B cell (primary cell): ENCODE data around the gene TBC1D21. TPM values are rescaled to one million over a fixed set of nuclear protein-coding genes. Genes with fewer than 3 reads are reported as not detected.

ENCODE experiments used
- ATAC-seq: fragments of 200-7000 bp; cut with Tn5 transposase; one replicate; pipeline ENCODE4 v1.10.0; 2021; ENCODE audit warnings: low read depth, mild to moderate bottlenecking, moderate number of reproducible peaks, moderate library complexity
- CTCF ChIA-PET: fragments of 350-600 bp; sonication (Branson Sonifier 250); formaldehyde crosslinking; loops from one replicate; lab custom pipeline; 2021; ENCODE audit warnings: antibody characterized with exemption, inconsistent platforms; lab: Charles Lee
- POLR2A ChIA-PET: fragments of 350-600 bp; sonication (Branson Sonifier 250); formaldehyde crosslinking; loops from one replicate; lab custom pipeline; 2021; ENCODE audit warnings: antibody characterized with exemption; lab: Charles Lee
- DNase-seq: peaks from one replicate; pipeline ENCODE4 v3.0.0; 2013
- H2AFZ ChIP-seq: 2 replicates; pipeline ENCODE4 v1.6.1; 2012; ENCODE audit warnings: mild to moderate bottlenecking, low read depth, low read length; ENCODE audit not compliant: insufficient read depth, poor library complexity, severe bottlenecking
- H3K27ac ChIP-seq, 2 donors: 1 replicate in 1 of 2; 2 replicates in 1 of 2; pipeline ENCODE4 v1.5.1; 2012 to 2013; ENCODE audit warnings: low read length in 2 of 2, mild to moderate bottlenecking in 2 of 2, moderate library complexity in 1 of 2
- H3K27me3 ChIP-seq, 4 experiments: fragments of 200-600 bp in 1 of 4; sonication (generic) in 1 of 4; replicated peaks in 1 of 4; 1 replicate in 2 of 4; 2 replicates in 2 of 4; pipeline versions ENCODE4 v1.6.1 to v1.7.0; 2013 to 2016; ENCODE audit warnings: low read length in 3 of 4, mild to moderate bottlenecking in 2 of 4, mixed read lengths in 1 of 4, moderate library complexity in 1 of 4; ENCODE audit not compliant: insufficient read depth in 4 of 4, control insufficient read depth in 3 of 4; ENCODE audit errors: control extremely low read depth in 1 of 4
- H3K36me3 ChIP-seq, 2 experiments: replicated peaks in 1 of 2; 1 replicate in 1 of 2; 2 replicates in 1 of 2; pipeline versions ENCODE4 v1.6.1 to v1.7.1; 2013; ENCODE audit warnings: low read length in 1 of 2; ENCODE audit not compliant: insufficient read depth in 2 of 2, control insufficient read depth in 1 of 2; ENCODE audit errors: control extremely low read depth in 1 of 2, extremely low read depth in 1 of 2
- H3K4me1 ChIP-seq, 2 donors: fragments of 200-600 bp in 1 of 2; sonication (generic) in 1 of 2; 1 replicate in 1 of 2; 2 replicates in 1 of 2; pipeline versions ENCODE4 v1.5.1 to v1.6.1; 2013 to 2017; ENCODE audit warnings: low read length in 2 of 2; ENCODE audit not compliant: control insufficient read depth in 2 of 2, insufficient read depth in 2 of 2
- H3K4me2 ChIP-seq: replicated peaks from 2 replicates; pipeline ENCODE3; 2012; ENCODE audit warnings: mild to moderate bottlenecking, low read depth, low read length; ENCODE audit not compliant: poor library complexity, severe bottlenecking
- H3K4me3 ChIP-seq, 5 experiments: fragments of 200-600 bp in 1 of 5; sonication (generic) in 1 of 5; 1 replicate in 3 of 5; 2 replicates in 2 of 5; pipeline versions ENCODE4 v1.5.1 to v1.7.0; 2011 to 2016; ENCODE audit warnings: low read length in 4 of 5, mild to moderate bottlenecking in 4 of 5, low read depth in 2 of 5, control low read depth in 1 of 5, moderate library complexity in 1 of 5; ENCODE audit not compliant: insufficient read depth in 1 of 5; ENCODE audit errors: control extremely low read depth in 1 of 5, extremely low read depth in 1 of 5
- H3K79me2 ChIP-seq: fragments of 200-600 bp; sonication (generic); one replicate; pipeline ENCODE4 v1.6.0; 2016; ENCODE audit warnings: low read length; ENCODE audit not compliant: control insufficient read depth, insufficient read depth
- H3K9ac ChIP-seq: fragments of 200-600 bp; sonication (generic); 2 replicates; pipeline ENCODE4 v1.6.1; 2017; ENCODE audit warnings: mild to moderate bottlenecking, low read length, moderate library complexity
- H3K9me3 ChIP-seq, 3 donors: one replicate each; pipeline versions ENCODE4 v1.6.1 to v1.7.1; 2013; ENCODE audit warnings: low read length in 2 of 3; ENCODE audit not compliant: control insufficient read depth in 2 of 3, insufficient read depth in 1 of 3; ENCODE audit errors: control extremely low read depth in 1 of 3
- H4K20me1 ChIP-seq: 2 replicates; pipeline ENCODE4 v1.6.0; 2012; ENCODE audit warnings: mild to moderate bottlenecking, low read length; ENCODE audit not compliant: insufficient read depth, control insufficient read depth, poor library complexity, severe bottlenecking
- H3K27ac Mint-ChIP-seq: one replicate; pipeline ENCODE4 v1.8.0; 2021; ENCODE audit warnings: mixed read lengths
- H3K27me3 Mint-ChIP-seq: one replicate; pipeline ENCODE4 v1.8.0; 2021; ENCODE audit warnings: mixed read lengths
- H3K4me1 Mint-ChIP-seq: one replicate; pipeline ENCODE4 v1.8.0; 2021; ENCODE audit warnings: mixed read lengths
- H3K4me3 Mint-ChIP-seq: one replicate; pipeline ENCODE4 v1.8.0; 2021; ENCODE audit warnings: mixed read lengths
- H3K9me3 Mint-ChIP-seq: one replicate; pipeline ENCODE4 v1.8.0; 2022; ENCODE audit warnings: mixed read lengths; ENCODE audit not compliant: insufficient read depth
- EZH2 ChIP-seq: IDR thresholded peaks from 2 replicates; pipeline ENCODE4 v1.6.1; 2012; ENCODE audit warnings: borderline replicate concordance, low read depth, mild to moderate bottlenecking, moderate library complexity, low read length; ENCODE audit not compliant: insufficient read depth, poor library complexity, severe bottlenecking
- WGBS: methylation state at CpG from one replicate; pipeline ENCODE4 v1.1.5; 2013; ENCODE audit warnings: missing lambda C conversion rate; ENCODE audit not compliant: insufficient coverage; 5-methylcytosine and 5-hydroxymethylcytosine counted together
- intact Hi-C: fragments of 100-400 bp; cut with micrococcal nuclease; formaldehyde crosslinking; loops from one replicate; pipeline ENCODE4 v1.10.0; 2022
- polyA plus RNA-seq: library from polyadenylated mRNA; depleted of rRNA; stranded (reverse); fragments of >200 nt; gene quantifications from 2 replicates; pipeline ENCODE4 v1.2.3, GENCODE V29; 2012
- total RNA-seq, 2 donors: library from RNA; stranded (reverse); fragments of 120-200 nt in 1 of 2; gene quantifications; 1 replicate in 1 of 2; 2 replicates in 1 of 2; pipeline versions ENCODE4 v1.2.3 to v1.2.4, GENCODE V29; 2013 to 2022
- TF ChIP-seq, protein P1 (sequence below): fragments of 200-600 bp; IDR thresholded peaks from one replicate; pipeline ENCODE4 v1.8.0; 2022; ENCODE audit warnings: antibody characterized with exemption, mild to moderate bottlenecking

TBC1D21 gene
- total and polyA plus RNA-seq, 2 donors (not counting 1 experiment from before 2014, with no cell fraction given) = not detected

GRCh38 chr15:73894133-73894814 is 20.9 kb downstream of the TBC1D21 start:
- Mint-ChIP-seq H3K27ac (no peak overlapping the region), H3K4me3 (no peak overlapping the region), H3K4me1 (no peaks in the 10 kb centered on the region), H3K9me3 (peaks cover 4% of the 10 kb centered on the region), H3K27me3 (peaks cover 32% of the 10 kb centered on the region)
- POLR2A ChIA-PET = no interaction called here
- DNase-seq (no peak), ATAC-seq (no peak)
- H3K4me1 ChIP-seq = no peaks in the 10 kb centered on the region
- no peak overlapping the region for H2AFZ ChIP-seq
- H3K4me2 ChIP-seq = no peak overlapping the region
- no peaks in the 10 kb centered on the region for H3K36me3 ChIP-seq
- WGBS = 96% methylated on average over 4 of the region's 12 CpGs
- no peaks in the 10 kb centered on the region for H3K79me2 ChIP-seq
- H3K27me3 ChIP-seq = peaks cover 0 to 2% (median 0%) of the 10 kb centered on the region in 4 experiments
- CTCF ChIA-PET = interaction anchor here (2.0 kb wide), 1 partner anchor 13 kb away, joined by 6 read pairs; no protein-coding TSS in a partner anchor
- H3K4me3 ChIP-seq = no peak overlapping the region
- TF ChIP-seq EZH2 = no peak
- TF ChIP-seq, protein P1, sequence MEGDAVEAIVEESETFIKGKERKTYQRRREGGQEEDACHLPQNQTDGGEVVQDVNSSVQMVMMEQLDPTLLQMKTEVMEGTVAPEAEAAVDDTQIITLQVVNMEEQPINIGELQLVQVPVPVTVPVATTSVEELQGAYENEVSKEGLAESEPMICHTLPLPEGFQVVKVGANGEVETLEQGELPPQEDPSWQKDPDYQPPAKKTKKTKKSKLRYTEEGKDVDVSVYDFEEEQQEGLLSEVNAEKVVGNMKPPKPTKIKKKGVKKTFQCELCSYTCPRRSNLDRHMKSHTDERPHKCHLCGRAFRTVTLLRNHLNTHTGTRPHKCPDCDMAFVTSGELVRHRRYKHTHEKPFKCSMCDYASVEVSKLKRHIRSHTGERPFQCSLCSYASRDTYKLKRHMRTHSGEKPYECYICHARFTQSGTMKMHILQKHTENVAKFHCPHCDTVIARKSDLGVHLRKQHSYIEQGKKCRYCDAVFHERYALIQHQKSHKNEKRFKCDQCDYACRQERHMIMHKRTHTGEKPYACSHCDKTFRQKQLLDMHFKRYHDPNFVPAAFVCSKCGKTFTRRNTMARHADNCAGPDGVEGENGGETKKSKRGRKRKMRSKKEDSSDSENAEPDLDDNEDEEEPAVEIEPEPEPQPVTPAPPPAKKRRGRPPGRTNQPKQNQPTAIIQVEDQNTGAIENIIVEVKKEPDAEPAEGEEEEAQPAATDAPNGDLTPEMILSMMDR = no peak
- no peak overlapping the region for H3K9ac ChIP-seq
- intact Hi-C loops = no loop called here
- H4K20me1 ChIP-seq = no peaks in the 10 kb centered on the region
- no peak overlapping the region for H3K27ac ChIP-seq
- H3K9me3 ChIP-seq = peaks cover 0 to 18% (median 0%) of the 10 kb centered on the region in 3 donors
